Heart right ventricle (tissue), 16 donors: ENCODE data around the gene SCN10A. TPM values are rescaled to one million over a fixed set of nuclear protein-coding genes. Genes with fewer than 3 reads are reported as not detected.
A peak's percentile ranks its signal among the peaks of the same experiment; 100 is the strongest.

Experiments used
- ATAC-seq, 8 donors: fragments of 200-7000 bp; cut with Tn5 transposase; one replicate each; pipeline ENCODE4 v1.9.1; 2020; ENCODE audit warnings: mild to moderate bottlenecking in 8 of 8, moderate library complexity in 8 of 8, moderate number of reproducible peaks in 1 of 8
- DNase-seq, 2 donors: peaks; one replicate each; pipeline ENCODE4 v3.0.0-alpha.2; 2020
- H3K27ac ChIP-seq, 10 donors: fragments of 200-600 bp; sonication (generic) in 2 of 10; one replicate each; pipeline versions ENCODE4 v1.5.0 to v1.8.0; 2020 to 2022; ENCODE audit warnings: mild to moderate bottlenecking in 3 of 10
- H3K27me3 ChIP-seq, 7 donors: fragments of 200-600 bp; one replicate each; pipeline ENCODE4 v1.8.0; 2021 to 2022; ENCODE audit warnings: mild to moderate bottlenecking in 2 of 7
- H3K36me3 ChIP-seq, 9 donors: fragments of 200-600 bp; sonication (generic) in 1 of 9; one replicate each; pipeline versions ENCODE4 v1.5.0 to v1.8.0; 2020 to 2022; ENCODE audit warnings: mild to moderate bottlenecking in 2 of 9
- H3K4me1 ChIP-seq, 9 donors: fragments of 200-600 bp; sonication (generic) in 1 of 9; one replicate each; pipeline versions ENCODE4 v1.5.0 to v1.8.0; 2020 to 2022; ENCODE audit warnings: mild to moderate bottlenecking in 4 of 9
- H3K4me3 ChIP-seq, 10 donors: fragments of 200-600 bp; sonication (generic) in 2 of 10; one replicate each; pipeline versions ENCODE4 v1.5.0 to v1.8.0; 2020 to 2022; ENCODE audit warnings: mild to moderate bottlenecking in 7 of 10, moderate library complexity in 2 of 10
- H3K9me3 ChIP-seq, 11 donors: fragments of 200-600 bp in 10 of 11; sonication (generic) in 2 of 11; one replicate each; pipeline versions ENCODE4 v1.5.0 to v1.8.0; 2013 to 2022; ENCODE audit warnings: mild to moderate bottlenecking in 2 of 11, control low read depth in 1 of 11, moderate library complexity in 1 of 11
- CTCF ChIP-seq, 9 donors: fragments of 200-600 bp; sonication (generic) in 2 of 9; IDR thresholded peaks; one replicate each; pipeline versions ENCODE4 v1.5.0 to v1.8.0; 2021 to 2022; ENCODE audit warnings: antibody characterized with exemption in 9 of 9, mild to moderate bottlenecking in 5 of 9, moderate library complexity in 1 of 9
- WGBS, 2 donors: extraction: QIAGEN DNeasy Blood & Tissue Kit; methylation state at CpG; one replicate each; pipeline ENCODE4 v1.1.7; 2013; ENCODE audit warnings: inconsistent platforms in 1 of 2; 5-methylcytosine and 5-hydroxymethylcytosine counted together
- intact Hi-C, 10 donors: fragments of 100-400 bp; cut with DNase I; formaldehyde crosslinking; loops; one replicate each; pipeline versions ENCODE4 v1.11.1 to v1.14.2; 2022
- polyA plus RNA-seq, 2 donors: library from polyadenylated mRNA; stranded (reverse); fragments of 200-250 nt; gene quantifications; one replicate each; pipeline ENCODE4 v1.2.3, GENCODE V29; 2013
- total RNA-seq, 10 donors: library from RNA; stranded (reverse); fragmentation: NEBNext Ultra II Directional in 3 of 10; extraction: Animal tissue kit (Norgen Biotek cat#: 25700) in 3 of 10; gene quantifications; one replicate each; pipeline versions ENCODE4 v1.2.1 to v1.2.4, GENCODE V29; 2021 to 2023
- donor health status: Arrhythmogenic right ventricular cardiomyopathy.
- donor health status: ischemic (EF 13 %, LVEDD 7.1; RV severe dilation, severe dysfunction).
- donor health status: healthy with polysubstance abuse.
- donor health status: DM: no; HTN: yes; CAD: no.
- donor health status: DM: no; HTN: no; CAD: no.
- donor health status: ischemic (EF 25% LVEDD 6.9; RV normal size, moderate dysfunction).
- donor health status: ischemic (EF 25% LVEDD 5.7; RV mildly dilated, moderate dysfunction).
- donor health status: healthy.
- donor health status: DM: yes; HTN: yes; CAD: no.
- donor health status: Ischemic cardiomyopathy.
- donor health status: ischemic (EF 35%, LVEDD 5.7; RV mildly dilated, moderate dysfunction).
- donor health status: nonischemic (EF 11% LVEDD 7.7; RV severe dilation, severe dysfunction).
- donor health status: DM: yes; HTN: yes; CAD: no.
- donor health status: PGD.
- donor health status: ischemic (EF 29% LVEDD 5.4; RV normal size, mild dysfunction).
- donor health status: nonischemic (EF 23%, LVEDD 6.1; RV moderate dilation, normal function).

Gene SCN10A
- total and polyA plus RNA-seq, 12 donors = 0.03 to 0.36 (median 0.07) TPM

DNA sequence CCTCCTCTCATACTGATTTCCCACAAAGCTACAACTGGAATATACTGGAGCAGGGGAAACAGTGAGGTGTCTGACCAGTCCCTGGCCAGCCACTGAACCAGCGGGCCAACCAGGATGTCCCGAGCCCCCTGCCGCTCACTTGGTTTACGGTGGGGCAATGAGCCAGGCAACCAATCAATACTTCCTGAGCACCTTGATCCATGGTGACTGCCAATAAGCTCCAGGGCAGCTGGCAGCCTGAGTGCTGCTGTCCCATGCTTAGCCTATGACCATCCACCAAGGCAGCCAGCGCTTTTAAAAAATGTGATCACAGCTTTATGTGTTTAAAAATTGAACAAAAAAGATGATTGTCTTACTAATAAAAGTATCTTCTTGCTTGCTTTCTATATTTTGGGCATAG lies 4.2 kb downstream of the SCN10A start:
- no peaks in the 10 kb centered on the region for H3K9me3 ChIP-seq
- peaks cover 0 to 7% (median 0%) of the 10 kb centered on the region in 7 donors for H3K27me3 ChIP-seq
- DNase-seq = no peak
- intact Hi-C loops = loop anchor here in 1 of 10 donors (2.0 kb wide), 1 partner anchor 61 kb away; no protein-coding TSS in a partner anchor
- H3K4me1 ChIP-seq = no peaks in the 10 kb centered on the region
- ATAC-seq = no peak
- TF ChIP-seq CTCF (IDR thresholded peaks at IDR 0.05) = no peak
- no peaks in the 10 kb centered on the region for H3K36me3 ChIP-seq
- no peak overlapping the region for H3K27ac ChIP-seq
- WGBS, 2 donors = 67 to 70% methylated on average over 5 of the region's 5 CpGs
- H3K4me3 ChIP-seq = no peak overlapping the region

GRCh38 chr3:38805765-38806386 lies 10.1 kb downstream of the SCN10A start:
- no peak overlapping the region for H3K27ac ChIP-seq
- no peak for TF ChIP-seq CTCF (IDR thresholded peaks at IDR 0.05)
- peaks cover 0 to 1% (median 0%) of the 10 kb centered on the region in 9 donors for H3K4me1 ChIP-seq
- H3K27me3 ChIP-seq = peaks cover 0 to 4% (median 0%) of the 10 kb centered on the region in 7 donors
- no peak overlapping the region for H3K4me3 ChIP-seq
- intact Hi-C loops = no loop called here
- H3K36me3 ChIP-seq = no peaks in the 10 kb centered on the region
- WGBS, 2 donors = 14 to 15% methylated on average over 9 of the region's 9 CpGs
- no peaks in the 10 kb centered on the region for H3K9me3 ChIP-seq
- ATAC-seq = peak in 2 of 8 donors; percentile 16 to 58
- peak in 1 of 2 donors; percentile 55 for DNase-seq

DNA sequence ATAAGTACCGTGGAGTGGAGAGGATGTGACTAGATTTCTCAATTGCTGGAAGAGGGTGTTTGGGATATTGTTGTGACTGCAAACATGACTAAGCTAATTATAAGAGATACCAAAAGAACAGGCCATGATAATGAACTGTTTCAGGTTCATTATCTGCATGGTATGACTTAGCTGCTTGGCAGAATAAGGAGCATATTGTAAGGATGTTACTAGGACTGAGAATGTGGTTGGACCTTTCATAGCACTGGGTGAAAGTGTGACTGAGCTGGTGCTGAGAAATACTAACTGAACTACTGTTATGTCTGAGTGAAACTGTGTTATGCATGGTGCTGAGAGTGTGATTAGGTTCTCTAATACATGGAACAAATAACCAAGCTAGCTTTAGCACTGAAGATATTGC lies 11.0 kb downstream of the SCN10A start:
- Histone ChIP-seq H3K27me3 (peaks cover 0 to 4% (median 0%) of the 10 kb centered on the region in 7 donors), H3K27ac (no peak overlapping the region), H3K9me3 (no peaks in the 10 kb centered on the region), H3K4me3 (no peak overlapping the region), H3K4me1 (peaks cover 0 to 4% (median 0%) of the 10 kb centered on the region in 9 donors), H3K36me3 (no peaks in the 10 kb centered on the region)
- ATAC-seq = no peak
- intact Hi-C loops = no loop called here
- TF ChIP-seq CTCF (IDR thresholded peaks at IDR 0.05) = no peak
- WGBS, 2 donors = 62 to 71% methylated on average over 1 of the region's 1 CpG
- no peak for DNase-seq

GRCh38 chr3:38800511-38800910 lies 15.5 kb downstream of the SCN10A start:
- H3K36me3 ChIP-seq = no peaks in the 10 kb centered on the region
- no peak overlapping the region for H3K27ac ChIP-seq
- ATAC-seq (no peak), DNase-seq (no peak)
- no peak overlapping the region for H3K4me3 ChIP-seq
- no peaks in the 10 kb centered on the region for H3K9me3 ChIP-seq
- WGBS, 2 donors = 41 to 58% methylated on average over 1 of the region's 1 CpG
- no peak for TF ChIP-seq CTCF (IDR thresholded peaks at IDR 0.05)
- peaks cover 0 to 5% (median 0%) of the 10 kb centered on the region in 7 donors for H3K27me3 ChIP-seq
- peaks cover 0 to 7% (median 0%) of the 10 kb centered on the region in 9 donors for H3K4me1 ChIP-seq
- intact Hi-C loops = no loop called here
